Chondrocyte (in vitro differentiated cells): ENCODE measurements around the gene THEM5. TPM values are rescaled to one million over a fixed set of nuclear protein-coding genes. Genes with fewer than 3 reads are reported as not detected.

Source experiments
- DNase-seq: peaks from one replicate; pipeline ENCODE4 v3.0.0; 2021; ENCODE audit warnings: mixed read lengths, low spot score
- H3K27ac Mint-ChIP-seq: one replicate; pipeline ENCODE4 v1.8.0; 2021; ENCODE audit warnings: mild to moderate bottlenecking, moderate library complexity, mixed read lengths; ENCODE audit not compliant: unreplicated experiment
- H3K27me3 Mint-ChIP-seq: 2 replicates; pipeline ENCODE4 v1.8.0; 2021; ENCODE audit warnings: low read depth, mixed read lengths
- H3K36me3 Mint-ChIP-seq: 2 replicates; pipeline ENCODE4 v1.8.0; 2021; ENCODE audit warnings: low read depth, mixed read lengths
- H3K4me1 Mint-ChIP-seq: 2 replicates; pipeline ENCODE4 v1.8.0; 2021; ENCODE audit warnings: low read depth, mild to moderate bottlenecking, mixed read lengths
- H3K4me3 Mint-ChIP-seq: one replicate; pipeline ENCODE4 v1.8.0; 2021; ENCODE audit warnings: mild to moderate bottlenecking, moderate library complexity, mixed read lengths; ENCODE audit not compliant: unreplicated experiment
- H3K9me3 Mint-ChIP-seq: 2 replicates; pipeline ENCODE4 v1.8.0; 2021; ENCODE audit warnings: low read depth, mixed read lengths
- total RNA-seq: library from RNA; stranded (reverse); gene quantifications from 3 replicates; pipeline ENCODE4 v1.2.1, GENCODE V29; 2021
- TF ChIP-seq, protein P1 (sequence below): fragments of 200-600 bp; sonication (generic); IDR thresholded peaks from 2 replicates; pipeline ENCODE4 v1.5.0; 2021; ENCODE audit warnings: antibody characterized with exemption, mild to moderate bottlenecking, moderate library complexity

THEM5 gene
- total RNA-seq, 1 donor from 2014 or later = not detected

DNA sequence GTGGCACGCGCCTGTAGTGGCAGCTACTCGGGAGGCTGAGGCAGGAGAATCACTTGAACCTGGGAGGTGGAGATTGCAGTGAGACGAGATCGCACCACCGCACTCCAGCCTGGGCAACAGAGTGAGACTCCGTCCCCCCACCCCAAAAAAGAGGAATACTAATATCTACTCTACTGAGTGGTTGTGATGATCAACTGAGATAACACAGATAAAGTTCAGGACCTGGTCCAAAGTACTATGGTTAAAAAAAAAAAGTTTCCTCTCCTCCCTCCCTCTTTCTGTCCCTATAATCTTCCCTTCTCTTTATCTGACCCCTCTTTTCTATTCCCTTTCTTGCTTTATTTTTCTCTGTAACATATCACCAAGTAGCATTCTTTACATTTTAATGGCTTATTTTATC is 17.9 kb downstream of the THEM5 start:
- H3K36me3 Mint-ChIP-seq = no peaks in the 10 kb centered on the region
- no peak overlapping the region for H3K4me3 Mint-ChIP-seq
- H3K27me3 Mint-ChIP-seq = peaks cover 22% of the 10 kb centered on the region
- H3K9me3 Mint-ChIP-seq = no peaks in the 10 kb centered on the region
- no peak overlapping the region for H3K27ac Mint-ChIP-seq
- no peak for DNase-seq
- TF ChIP-seq, protein P1, sequence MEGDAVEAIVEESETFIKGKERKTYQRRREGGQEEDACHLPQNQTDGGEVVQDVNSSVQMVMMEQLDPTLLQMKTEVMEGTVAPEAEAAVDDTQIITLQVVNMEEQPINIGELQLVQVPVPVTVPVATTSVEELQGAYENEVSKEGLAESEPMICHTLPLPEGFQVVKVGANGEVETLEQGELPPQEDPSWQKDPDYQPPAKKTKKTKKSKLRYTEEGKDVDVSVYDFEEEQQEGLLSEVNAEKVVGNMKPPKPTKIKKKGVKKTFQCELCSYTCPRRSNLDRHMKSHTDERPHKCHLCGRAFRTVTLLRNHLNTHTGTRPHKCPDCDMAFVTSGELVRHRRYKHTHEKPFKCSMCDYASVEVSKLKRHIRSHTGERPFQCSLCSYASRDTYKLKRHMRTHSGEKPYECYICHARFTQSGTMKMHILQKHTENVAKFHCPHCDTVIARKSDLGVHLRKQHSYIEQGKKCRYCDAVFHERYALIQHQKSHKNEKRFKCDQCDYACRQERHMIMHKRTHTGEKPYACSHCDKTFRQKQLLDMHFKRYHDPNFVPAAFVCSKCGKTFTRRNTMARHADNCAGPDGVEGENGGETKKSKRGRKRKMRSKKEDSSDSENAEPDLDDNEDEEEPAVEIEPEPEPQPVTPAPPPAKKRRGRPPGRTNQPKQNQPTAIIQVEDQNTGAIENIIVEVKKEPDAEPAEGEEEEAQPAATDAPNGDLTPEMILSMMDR = no peak
- H3K4me1 Mint-ChIP-seq = peaks cover 10% of the 10 kb centered on the region

DNA sequence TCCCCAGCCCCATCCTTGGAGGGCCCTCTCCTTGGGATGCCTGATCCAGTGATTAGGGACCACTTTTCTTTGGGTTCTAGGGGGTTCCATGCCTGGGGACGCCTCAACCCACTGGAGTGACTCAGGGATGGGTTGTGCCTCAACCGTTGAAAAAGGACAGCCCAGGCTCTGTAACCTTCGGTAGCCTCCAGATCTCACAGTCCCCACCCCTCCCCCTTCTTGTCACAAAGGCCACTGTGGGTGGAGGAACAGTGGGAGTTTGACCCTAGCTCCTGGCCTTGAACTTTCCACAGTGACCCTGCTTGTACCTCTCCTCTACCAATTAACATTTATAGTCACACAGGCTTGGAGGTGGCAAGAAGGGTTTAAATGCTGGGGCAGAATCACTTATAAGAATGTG is 19.3 kb downstream of the THEM5 start:
- Mint-ChIP-seq H3K4me1 (peaks cover 8% of the 10 kb centered on the region), H3K27me3 (peaks cover 18% of the 10 kb centered on the region), H3K4me3 (no peak overlapping the region), H3K36me3 (no peaks in the 10 kb centered on the region), H3K27ac (no peak overlapping the region), H3K9me3 (no peaks in the 10 kb centered on the region)
- DNase-seq = no peak
- TF ChIP-seq, protein P1 = no peak

DNA sequence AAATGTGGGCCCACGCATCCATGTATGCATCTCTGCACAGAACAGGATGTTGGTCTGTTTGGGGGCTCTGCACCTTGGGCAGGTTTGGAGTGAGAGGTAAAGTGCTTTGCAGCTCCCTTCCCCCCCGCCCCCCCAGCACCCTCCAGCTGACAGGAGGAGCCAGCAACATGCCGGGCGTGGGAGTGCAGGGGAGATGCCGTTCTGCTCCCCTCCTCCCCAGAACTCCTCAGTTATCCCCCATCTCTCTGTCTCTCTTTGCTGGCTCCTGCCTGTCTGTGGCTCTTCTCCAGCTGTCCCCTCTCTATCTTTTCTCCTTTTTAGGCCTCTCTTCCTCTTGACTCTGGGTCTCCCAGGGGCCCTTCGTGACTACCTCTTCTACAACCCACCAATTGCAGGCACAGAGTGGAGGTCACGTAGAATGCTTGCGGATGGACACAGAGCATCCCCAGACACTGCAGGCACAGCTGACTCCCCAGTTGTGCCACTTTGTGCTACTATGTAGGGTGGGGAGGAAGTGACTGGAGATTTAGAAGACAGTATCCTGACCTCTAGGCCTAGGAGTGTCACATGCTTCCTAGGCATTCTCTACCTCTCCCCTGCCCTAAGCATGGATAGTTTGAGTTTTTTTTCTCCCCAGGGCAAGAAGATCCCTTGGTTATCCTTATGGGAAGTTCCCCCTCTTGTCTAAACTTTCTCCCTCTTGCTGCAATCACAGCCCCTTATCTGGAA is 20.2 kb downstream of the THEM5 start:
- H3K36me3 Mint-ChIP-seq = no peaks in the 10 kb centered on the region
- H3K27ac Mint-ChIP-seq = no peak overlapping the region
- TF ChIP-seq, protein P1 = no peak
- H3K4me3 Mint-ChIP-seq = no peak overlapping the region
- H3K4me1 Mint-ChIP-seq = peaks cover 12% of the 10 kb centered on the region
- H3K27me3 Mint-ChIP-seq = peaks cover 20% of the 10 kb centered on the region
- DNase-seq = no peak
- H3K9me3 Mint-ChIP-seq = no peaks in the 10 kb centered on the region

DNA sequence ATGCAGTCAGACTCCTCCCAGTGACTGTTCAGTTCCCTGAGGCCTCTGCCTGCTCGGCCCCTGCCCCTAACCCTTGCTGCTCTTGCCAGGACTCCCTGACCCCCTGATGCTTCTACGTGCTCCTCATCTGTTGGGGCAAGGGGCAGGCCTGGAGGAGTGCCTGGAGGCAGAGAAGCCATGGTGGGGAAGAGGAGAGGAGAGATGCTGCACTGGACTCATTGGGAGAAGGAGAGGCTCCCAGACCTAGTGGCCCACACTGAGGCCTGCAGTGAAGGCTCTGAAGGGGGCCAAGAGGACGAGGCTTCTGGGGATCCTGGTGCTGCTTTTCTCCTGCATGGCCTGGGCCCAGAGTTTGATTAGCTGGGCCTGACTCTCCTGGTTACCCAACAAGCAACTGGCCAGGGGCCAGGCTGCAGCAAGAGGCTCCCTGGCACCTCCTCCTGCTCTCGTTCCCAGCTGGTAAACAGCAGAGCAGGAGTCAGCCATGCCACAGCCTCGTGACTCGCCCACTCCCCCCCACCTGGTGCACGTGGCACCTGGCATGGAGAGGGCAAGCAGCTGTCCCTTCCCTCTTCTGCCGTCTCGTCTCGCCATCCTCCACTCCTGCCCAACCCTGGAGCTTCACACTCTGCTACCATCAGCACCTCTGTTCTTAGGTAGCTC is 21.1 kb downstream of the THEM5 start:
- H3K27ac Mint-ChIP-seq = peak overlapping the region; percentile 45
- no peak for DNase-seq

DNA sequence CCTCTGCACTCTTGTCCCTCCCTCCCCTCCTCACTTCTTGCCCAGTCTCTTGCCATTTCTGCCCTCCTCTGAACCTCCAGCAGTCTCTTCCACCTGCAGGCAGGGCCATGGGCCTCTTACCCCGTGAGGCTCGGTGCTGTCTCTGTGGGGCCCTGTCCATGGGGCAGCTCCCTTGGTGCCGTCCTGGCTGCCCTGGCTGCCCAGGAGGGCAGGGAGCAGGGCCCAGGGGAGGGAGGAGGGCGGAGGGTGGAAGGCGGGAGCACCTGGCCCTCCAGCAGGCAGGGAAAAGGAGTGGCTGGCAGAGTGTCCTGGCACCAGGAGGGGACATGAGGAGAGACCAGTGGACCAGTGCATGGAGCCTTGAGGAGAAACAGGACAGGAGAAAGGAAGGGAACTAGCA is 21.9 kb downstream of the THEM5 start, which contains the start of gene RORC:
TSS of gene RORC (minus strand) at position 198 of the 400 bp plus-strand sequence. CDS start at position 160, 38 bp downstream.
- no peak for DNase-seq
- Mint-ChIP-seq H3K4me3 (no peak within 1 kb of the TSS), H3K4me1 (peaks cover 10% of the 10 kb centered on the region), H3K36me3 (no peaks in the 10 kb centered on the region), H3K9me3 (no peaks in the 10 kb centered on the region), H3K27ac (no peak within 1 kb of the TSS), H3K27me3 (peaks cover 15% of the 10 kb centered on the region)
- TF ChIP-seq, protein P1 = no peak

More for the DNA sequence above, 21.1 kb downstream of the THEM5 start:
- H3K36me3 Mint-ChIP-seq = no peaks in the 10 kb centered on the region
- TF ChIP-seq, protein P1 = no peak
- H3K9me3 Mint-ChIP-seq = no peaks in the 10 kb centered on the region
- H3K4me3 Mint-ChIP-seq = no peak overlapping the region
- peaks cover 10% of the 10 kb centered on the region for H3K4me1 Mint-ChIP-seq
- peaks cover 19% of the 10 kb centered on the region for H3K27me3 Mint-ChIP-seq
